Duodenal mucosa (tissue), 2 donors: Measurements from ENCODE around the gene C19orf38.
"Not testable (repeated sequence)": the region's sequence is repeated elsewhere in the genome, so short reads cannot be mapped to it uniquely, and the experiment has no call there.

Experiments
- H3K27ac ChIP-seq: one replicate; pipeline ENCODE4 v1.7.0; 2013; ENCODE audit warnings: low read depth, low read length
- H3K27me3 ChIP-seq, 2 donors: one replicate each; pipeline ENCODE4 v1.7.0; 2013; ENCODE audit warnings: low read length in 2 of 2, control low read depth in 1 of 2; ENCODE audit not compliant: insufficient read depth in 2 of 2, control insufficient read depth in 1 of 2
- H3K36me3 ChIP-seq, 2 donors: one replicate each; pipeline ENCODE4 v1.7.0; 2013; ENCODE audit warnings: low read length in 2 of 2, control low read depth in 1 of 2; ENCODE audit not compliant: insufficient read depth in 2 of 2, control insufficient read depth in 1 of 2
- H3K4me1 ChIP-seq, 2 donors: one replicate each; pipeline ENCODE4 v1.7.0; 2013; ENCODE audit warnings: low read length in 2 of 2, control low read depth in 1 of 2; ENCODE audit not compliant: insufficient read depth in 2 of 2, control insufficient read depth in 1 of 2
- H3K4me3 ChIP-seq, 2 donors: one replicate each; pipeline ENCODE4 v1.7.0; 2013; ENCODE audit warnings: low read length in 2 of 2, low read depth in 1 of 2
- H3K9ac ChIP-seq, 2 donors: one replicate each; pipeline ENCODE4 v1.7.0; 2013; ENCODE audit warnings: low read length in 2 of 2, low read depth in 1 of 2
- H3K9me3 ChIP-seq, 2 donors: one replicate each; pipeline ENCODE4 v1.7.0; 2013; ENCODE audit warnings: low read length in 2 of 2, control low read depth in 1 of 2; ENCODE audit not compliant: control insufficient read depth in 1 of 2

Gene C19orf38

DNA sequence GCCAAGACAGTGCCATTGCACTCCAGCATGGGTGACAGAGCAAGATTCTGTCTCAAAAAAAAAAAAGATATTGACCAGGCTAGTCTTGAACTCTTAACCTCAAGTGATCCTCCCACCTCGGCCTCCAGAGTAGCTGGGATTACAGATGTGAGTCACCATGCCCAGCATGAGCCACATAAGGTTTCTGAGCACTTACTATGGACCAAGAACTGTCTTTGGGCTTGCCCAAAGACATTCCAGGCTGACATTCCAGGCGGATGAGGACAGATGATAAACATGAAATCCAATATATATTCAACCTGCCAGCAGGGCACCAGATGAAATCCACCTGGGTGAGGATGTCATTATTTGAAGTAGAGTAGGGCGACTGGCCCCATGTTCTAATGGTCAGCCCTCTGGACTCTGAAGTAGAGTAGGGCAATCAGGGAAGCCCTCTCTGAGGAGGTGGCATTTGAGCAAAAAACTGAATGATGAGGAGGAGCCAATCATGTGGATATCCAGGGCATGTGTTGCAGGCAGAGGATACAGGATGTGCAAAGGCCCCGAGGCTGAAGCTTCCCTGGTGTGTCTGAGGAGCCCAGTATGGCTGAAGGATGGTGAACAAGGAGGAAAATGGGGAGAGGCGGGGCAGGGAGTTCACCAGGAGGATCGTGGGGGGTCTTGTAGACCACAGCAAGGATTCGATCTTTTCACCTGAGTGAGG lies 4.0 kb downstream of the C19orf38 start:
- Histone ChIP-seq H3K9ac (no peak overlapping the region), H3K36me3 (no peaks in the 10 kb centered on the region), H3K27me3 (no peaks in the 10 kb centered on the region), H3K4me1 (no peaks in the 10 kb centered on the region), H3K4me3 (no peak overlapping the region), H3K9me3 (no peaks in the 10 kb centered on the region), H3K27ac (no peak overlapping the region)

DNA sequence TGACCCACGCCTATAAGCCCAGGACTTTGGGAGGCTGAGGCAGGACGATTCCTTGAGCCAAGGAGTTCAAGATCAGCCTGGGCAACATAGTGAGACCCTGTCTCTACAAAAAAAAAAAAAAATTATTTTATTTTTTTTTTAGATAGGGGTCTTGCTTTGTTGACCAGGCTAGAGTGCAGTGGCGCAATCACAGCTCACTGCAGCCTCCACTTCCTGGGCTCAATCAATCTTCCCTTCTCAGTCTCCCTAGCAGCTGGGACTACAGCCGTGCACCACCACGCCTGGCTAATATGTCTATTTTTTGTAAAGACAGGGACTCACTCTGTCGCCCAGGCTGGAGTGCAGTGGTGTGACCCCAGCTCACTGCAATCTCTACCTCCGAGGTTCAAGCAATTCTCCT lies 4.7 kb downstream of the C19orf38 start:
- no peaks in the 10 kb centered on the region for H3K36me3 ChIP-seq
- no peak overlapping the region for H3K9ac ChIP-seq
- no peak overlapping the region for H3K4me3 ChIP-seq
- H3K9me3 ChIP-seq, result no peaks in the 10 kb centered on the region
- no peaks in the 10 kb centered on the region for H3K4me1 ChIP-seq
- H3K27me3 ChIP-seq, result no peaks in the 10 kb centered on the region
- H3K27ac ChIP-seq, result no peak overlapping the region

DNA sequence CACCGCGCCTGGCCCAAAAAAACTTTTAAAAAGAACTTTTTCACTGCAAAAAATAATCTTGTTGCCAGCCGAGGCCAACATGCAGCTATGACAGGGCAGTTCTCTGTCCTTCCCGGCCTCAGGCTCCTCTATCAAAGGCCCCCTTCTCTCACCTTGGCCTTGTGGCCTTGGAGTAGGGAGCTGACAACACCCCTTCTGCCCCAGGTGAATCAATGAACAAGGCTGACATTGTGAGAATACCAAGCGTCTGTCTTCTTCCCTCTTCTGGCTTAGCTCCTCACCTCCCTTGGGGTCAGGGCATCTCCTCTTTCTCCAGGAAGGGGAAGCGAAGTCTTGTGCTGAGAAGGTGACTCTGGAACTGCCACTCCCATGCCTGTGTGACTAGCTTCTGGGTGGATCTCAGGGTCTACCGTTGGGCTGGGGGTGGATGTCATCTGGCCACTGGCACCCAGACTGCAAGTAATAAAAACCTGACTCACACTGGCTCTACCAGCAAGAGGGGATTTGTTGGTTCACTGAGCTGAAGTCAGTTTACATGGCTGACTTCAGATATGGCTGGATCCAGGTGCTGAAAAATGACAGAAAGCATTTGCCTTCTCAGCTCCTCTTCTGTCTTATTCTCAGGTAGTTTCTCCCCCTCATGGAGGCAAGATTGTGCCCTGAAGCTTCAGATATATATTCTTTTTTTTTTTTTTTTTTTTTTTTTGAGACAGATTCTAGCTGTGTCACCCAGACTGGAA lies 6.3 kb downstream of the C19orf38 start:
- Histone ChIP-seq H3K27me3 (no peaks in the 10 kb centered on the region), H3K36me3 (no peaks in the 10 kb centered on the region), H3K27ac (no peak overlapping the region), H3K9ac (no peak overlapping the region), H3K9me3 (no peaks in the 10 kb centered on the region), H3K4me3 (no peak overlapping the region), H3K4me1 (no peaks in the 10 kb centered on the region)

DNA sequence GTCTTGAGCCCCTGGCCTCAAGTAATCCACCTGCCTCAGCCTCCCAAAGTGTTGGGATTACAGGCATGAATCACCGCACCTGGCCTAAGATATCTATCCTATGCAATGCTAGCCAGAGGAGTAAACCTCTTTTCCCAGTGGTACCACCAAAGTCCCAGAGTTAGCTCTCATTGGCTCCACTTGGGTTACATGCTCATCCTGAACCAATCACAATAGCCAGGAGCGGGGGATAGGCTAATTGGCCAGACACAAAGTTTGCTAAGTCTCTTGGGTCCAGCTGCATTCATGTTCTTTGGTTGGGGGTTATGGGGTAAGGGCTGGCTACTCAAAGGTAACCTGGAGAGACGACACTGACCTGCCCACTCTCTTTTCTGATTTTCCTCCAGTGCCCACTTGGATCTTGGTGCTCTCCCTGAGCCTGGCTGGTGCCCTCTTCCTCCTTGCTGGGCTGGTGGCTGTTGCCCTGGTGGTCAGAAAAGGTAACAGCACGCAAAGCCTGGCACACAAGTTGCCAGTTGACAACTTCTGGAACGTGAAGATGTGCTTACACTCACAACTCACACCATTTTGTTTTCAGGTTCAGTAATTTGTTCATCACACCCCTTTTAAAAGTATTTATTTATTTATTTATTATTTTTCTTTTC lies 7.8 kb downstream of the C19orf38 start:
- Histone ChIP-seq H3K27ac (no peak overlapping the region), H3K36me3 (no peaks in the 10 kb centered on the region), H3K9me3 (no peaks in the 10 kb centered on the region), H3K4me3 (no peak overlapping the region), H3K4me1 (no peaks in the 10 kb centered on the region), H3K9ac (no peak overlapping the region), H3K27me3 (no peaks in the 10 kb centered on the region)

DNA sequence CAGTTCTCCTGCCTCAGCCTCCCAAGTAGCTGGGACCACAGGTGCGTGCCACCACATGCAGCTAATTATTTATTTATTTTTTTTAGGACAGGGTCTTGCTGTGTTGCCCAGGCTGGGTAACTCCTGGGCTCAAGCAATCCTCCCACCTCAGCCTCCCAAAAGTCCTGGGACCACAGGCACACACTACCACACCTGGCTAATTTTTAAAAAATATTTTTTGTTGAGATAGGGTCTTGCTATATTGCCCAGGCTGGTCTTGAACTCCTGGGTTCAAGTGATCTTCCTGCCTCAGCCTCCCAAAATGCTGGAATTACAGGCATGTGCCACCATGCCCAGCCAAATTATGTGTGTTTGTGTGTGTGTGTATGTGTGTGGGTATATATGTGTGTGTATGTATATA lies 8.7 kb downstream of the C19orf38 start:
- not testable (repeated sequence) for H3K36me3 ChIP-seq, H3K9ac ChIP-seq, H3K27me3 ChIP-seq, H3K4me1 ChIP-seq, H3K4me3 ChIP-seq, H3K9me3 ChIP-seq, H3K27ac ChIP-seq

DNA sequence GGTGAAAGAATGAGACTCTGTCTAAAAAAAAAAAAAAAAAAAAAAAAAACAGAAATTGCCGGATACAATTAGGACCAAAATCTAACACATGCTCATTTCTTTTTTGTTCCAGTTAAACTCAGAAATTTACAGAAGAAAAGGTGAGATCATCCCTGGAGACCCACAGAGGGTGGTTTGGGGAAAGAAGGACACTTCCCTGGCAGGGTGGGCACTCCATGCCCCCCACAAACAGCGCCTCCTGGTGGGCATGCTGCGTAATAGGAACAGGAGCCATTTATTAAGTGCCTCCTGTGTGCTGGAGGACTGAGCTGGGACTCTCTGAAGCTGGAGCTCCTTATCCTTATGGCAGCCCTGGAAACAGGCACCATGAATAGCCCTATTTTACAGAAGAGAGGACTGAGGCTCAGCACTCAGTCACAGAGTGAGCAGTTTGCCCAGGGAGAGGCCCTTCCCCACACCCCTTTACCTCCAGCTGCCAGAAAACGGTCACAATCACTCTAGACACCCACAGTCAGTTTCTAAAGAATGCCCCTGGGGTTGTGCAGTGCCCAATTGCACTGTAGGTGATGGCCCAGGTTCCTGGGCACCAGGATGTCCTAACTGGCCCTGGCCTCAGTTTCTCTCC lies 10.1 kb downstream of the C19orf38 start:
- Histone ChIP-seq H3K9ac (no peak overlapping the region), H3K4me1 (peaks cover 5 to 7% of the 10 kb centered on the region in 2 donors), H3K27ac (no peak overlapping the region), H3K9me3 (no peaks in the 10 kb centered on the region), H3K36me3 (no peaks in the 10 kb centered on the region), H3K4me3 (no peak overlapping the region), H3K27me3 (no peaks in the 10 kb centered on the region)

DNA sequence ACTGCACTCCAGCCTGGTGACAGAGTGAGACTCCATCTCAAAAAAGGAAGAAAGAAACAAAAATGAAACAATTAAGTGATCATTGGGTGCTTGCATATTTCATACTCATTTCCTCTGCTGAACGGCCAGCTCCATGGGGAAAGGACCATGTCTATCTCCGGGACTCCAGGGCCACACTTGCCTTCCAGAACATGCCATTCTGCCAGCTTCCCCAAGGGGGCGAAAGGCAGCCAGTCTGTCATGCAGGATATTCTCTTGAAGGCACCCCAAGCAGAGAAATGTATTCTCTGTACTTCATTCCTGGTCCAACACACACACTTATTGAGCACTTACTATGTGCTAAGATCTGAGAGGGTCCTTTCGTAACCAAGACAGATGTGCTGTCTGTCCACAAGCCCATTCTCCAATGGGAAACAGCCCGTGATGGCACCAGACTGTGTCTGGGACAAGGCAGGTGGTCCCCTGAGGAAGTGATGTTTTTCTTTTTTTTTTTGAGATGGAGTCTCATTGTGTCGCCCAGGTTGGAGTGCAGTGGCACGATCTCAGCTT lies 13.0 kb downstream of the C19orf38 start:
- Histone ChIP-seq H3K36me3 (no peaks in the 10 kb centered on the region), H3K9ac (no peak overlapping the region), H3K27me3 (no peaks in the 10 kb centered on the region), H3K4me3 (no peak overlapping the region), H3K4me1 (peaks cover 15 to 16% of the 10 kb centered on the region in 2 donors), H3K27ac (no peak overlapping the region), H3K9me3 (no peaks in the 10 kb centered on the region)

DNA sequence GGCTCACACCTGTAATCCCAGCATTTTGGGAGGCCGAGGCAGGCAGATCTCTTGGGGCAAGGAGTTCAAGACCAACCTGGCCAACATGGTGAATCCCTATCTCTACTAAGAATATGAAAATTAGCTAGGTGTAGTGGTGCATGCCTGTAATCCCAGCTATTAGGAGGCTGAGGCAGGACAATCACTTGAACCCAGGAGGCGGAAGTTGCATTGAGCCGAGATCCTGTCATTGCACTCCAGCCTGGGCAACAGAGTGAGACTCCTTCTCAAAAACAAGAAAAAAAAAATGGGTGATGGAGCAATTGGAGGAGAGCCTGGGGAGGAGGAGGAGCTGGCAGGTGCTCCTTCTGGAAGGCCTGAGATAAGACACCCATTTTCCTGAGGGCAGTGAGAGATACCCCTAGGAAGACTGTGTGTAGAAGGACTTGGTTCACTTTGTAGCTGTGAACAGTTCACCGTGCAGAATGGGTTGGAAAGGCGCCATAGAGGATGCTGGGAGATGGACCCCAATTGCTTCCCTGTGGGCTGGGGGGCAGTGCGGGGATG lies 14.4 kb downstream of the C19orf38 start:
- no peaks in the 10 kb centered on the region for H3K36me3 ChIP-seq
- peak overlapping the region; percentile 7 to 27 for H3K9ac ChIP-seq
- H3K4me1 ChIP-seq, result peaks cover 15 to 16% of the 10 kb centered on the region in 2 donors
- H3K27ac ChIP-seq, result no peak overlapping the region
- H3K4me3 ChIP-seq, result peak overlapping the region; percentile 50 to 55
- no peaks in the 10 kb centered on the region for H3K9me3 ChIP-seq
- no peaks in the 10 kb centered on the region for H3K27me3 ChIP-seq

DNA sequence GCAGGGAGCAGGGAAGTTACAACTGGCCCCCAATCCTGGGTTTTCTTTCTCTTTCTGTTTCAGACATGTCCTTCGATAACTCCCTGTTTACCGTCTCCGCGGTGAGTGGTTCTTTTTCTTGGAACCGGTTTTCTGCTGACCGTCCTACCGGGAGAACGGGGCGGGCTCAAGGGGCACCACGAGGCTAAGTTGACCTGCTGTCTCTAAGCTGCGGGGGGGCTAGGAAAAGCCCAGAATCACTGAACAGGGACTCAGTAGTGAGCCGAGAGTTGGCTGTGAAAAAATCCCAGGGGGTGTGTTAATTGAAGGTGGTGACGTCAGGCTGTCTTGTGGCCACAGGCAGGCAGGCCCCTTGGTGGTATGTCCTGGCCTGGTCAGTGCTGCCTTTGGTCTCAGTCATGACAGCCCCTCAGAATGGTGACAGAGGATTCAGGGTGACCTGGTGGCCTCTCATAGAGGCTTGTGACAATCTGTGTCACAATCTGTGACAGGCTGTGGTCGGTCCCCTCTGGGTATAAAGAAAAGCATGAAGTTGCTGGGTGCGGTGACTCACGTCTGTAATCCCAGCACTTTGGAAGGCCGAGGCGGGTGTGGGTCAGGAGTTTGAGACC lies 15.0 kb downstream of the C19orf38 start:
- no peaks in the 10 kb centered on the region for H3K27me3 ChIP-seq
- peak overlapping the region; percentile 50 to 55 for H3K4me3 ChIP-seq
- H3K9ac ChIP-seq, result peak overlapping the region; percentile 7 to 27
- H3K9me3 ChIP-seq, result no peaks in the 10 kb centered on the region
- no peaks in the 10 kb centered on the region for H3K36me3 ChIP-seq
- H3K4me1 ChIP-seq, result peaks cover 15 to 20% of the 10 kb centered on the region in 2 donors
- peak overlapping the region; percentile 17 for H3K27ac ChIP-seq
